ELR (cell line): ENCODE measurements around the gene KCNN3.

ENCODE experiments used
- DNase-seq: peaks from one replicate; pipeline ENCODE4 v3.0.0-alpha.2; 2015; ENCODE audit warnings: low read depth

KCNN3 gene

DNA sequence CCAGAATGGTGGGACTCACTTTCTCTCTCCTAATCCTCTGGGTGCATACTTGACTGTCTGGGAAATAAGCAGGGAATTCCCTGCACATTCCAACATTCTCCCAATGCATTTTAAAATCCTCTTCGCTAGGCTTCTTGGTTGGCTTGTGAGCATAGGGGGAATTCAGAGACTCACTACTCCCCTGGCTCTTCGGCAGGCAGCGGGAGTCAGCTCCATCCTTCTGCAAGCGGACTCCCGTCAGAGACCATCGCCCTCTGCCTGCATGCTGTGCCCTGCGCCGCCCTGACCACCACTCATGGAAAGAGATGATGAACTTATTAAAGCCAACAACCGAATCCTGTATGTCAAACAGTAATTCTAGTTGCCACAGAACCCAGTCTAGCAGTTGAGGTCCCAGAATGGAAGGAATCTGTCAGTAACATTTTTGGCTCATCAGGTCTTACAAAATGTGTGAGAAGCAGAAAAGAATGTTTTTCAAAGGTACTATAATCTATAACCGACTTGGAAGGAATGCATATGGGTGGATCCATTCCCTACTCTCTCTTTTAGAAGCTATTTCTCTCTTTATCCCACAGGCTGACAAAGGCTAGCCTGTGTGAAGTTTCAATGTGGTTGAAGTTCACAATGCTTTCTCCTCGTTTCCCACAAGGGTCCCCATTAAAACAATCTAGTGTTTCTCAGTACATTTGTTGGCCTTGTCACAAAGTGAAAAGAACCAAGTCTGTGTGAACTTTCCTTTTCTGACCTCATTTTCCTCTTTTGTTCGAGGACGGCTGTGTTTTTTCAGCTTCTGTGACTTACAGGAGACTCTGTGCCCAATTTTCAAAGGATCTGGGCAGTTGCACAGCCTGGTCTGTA lies 143.0 kb downstream of the KCNN3 start:
- DNase-seq: no peak

DNA sequence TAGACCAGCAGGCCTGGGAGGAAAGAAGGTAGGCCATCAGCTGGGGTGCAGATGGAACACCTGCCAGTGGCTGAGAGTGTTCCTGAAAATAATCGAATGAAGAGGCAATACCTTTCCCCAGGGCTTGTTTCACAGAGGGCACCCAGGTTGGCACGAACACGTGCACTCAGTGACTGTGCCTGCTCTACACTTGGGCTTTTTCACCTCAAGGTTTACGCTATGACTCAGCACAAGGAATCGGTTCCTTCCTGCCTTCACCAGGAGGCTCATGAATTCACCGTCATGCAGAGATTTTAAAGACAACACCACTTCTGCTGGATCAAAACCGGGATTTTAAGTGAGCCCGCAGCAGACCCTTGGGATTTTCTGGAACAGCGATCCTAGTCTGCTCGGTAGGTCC lies 143.6 kb downstream of the KCNN3 start:
- DNase-seq: no peak

DNA sequence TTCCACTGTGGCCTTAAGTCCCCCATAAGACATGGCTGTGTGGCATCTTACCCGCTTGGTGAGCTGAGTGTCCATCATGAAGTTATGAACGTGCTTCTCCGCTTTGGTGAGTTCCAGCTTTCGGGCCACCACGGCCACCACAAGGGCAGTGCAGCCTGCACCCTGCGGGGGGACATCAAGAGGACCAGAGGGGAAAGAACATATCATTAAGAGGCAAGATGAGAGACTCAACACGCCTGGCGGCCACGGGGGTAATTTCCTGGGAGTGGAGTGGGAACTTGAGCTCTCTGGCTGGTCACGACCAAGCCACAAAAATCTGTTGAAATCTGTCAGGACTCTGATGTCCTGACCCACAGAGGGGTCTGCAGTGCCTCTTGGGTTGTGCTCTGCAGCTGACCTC lies 144.2 kb downstream of the KCNN3 start:
- DNase-seq: no peak

DNA sequence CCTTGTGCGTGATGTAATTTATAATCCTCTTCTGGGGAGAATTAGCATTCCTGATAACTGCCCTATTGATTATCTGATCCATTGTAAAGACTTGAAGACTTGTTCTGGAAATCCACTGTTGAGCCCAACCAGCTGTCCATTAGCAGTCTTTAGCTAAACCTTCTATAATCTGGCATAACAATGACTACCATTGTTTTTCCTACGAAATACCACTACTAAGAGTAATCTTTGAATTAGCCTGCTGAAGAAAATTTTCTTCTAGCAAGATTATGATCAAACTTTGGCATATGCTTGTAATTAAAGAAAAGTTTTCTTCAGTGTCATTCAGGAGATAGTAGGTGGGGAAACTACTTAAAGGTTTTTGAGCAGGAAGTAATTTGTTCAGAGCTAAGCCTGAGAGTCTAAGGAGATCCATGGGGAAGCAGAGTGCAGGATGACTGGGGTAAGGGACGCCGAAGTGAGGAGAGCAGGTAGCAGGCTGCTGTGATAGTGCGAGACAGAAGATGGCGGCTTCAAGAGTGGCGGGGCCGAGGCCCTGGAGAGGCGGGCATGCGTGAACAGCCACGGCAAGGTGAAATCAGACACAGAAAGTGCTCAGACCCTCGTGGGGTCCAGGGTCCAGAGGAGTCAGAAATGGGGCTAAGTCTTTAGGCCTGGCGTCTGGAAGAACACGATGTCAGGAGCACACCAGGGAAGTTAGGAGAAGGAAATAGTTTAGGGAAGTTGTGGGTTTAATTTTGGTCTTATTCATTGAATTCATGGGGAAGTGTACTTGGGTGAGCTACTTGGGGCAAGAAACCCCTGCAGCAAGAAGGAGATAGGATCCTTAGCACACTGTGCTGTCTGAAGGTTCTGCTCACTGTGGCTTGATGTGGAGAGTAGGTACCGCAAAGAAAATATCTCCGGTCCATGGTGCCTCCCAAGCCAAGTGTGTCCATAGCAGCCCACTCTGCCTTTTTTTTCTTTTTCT lies 149.5 kb downstream of the KCNN3 start:
- no peak for DNase-seq

DNA sequence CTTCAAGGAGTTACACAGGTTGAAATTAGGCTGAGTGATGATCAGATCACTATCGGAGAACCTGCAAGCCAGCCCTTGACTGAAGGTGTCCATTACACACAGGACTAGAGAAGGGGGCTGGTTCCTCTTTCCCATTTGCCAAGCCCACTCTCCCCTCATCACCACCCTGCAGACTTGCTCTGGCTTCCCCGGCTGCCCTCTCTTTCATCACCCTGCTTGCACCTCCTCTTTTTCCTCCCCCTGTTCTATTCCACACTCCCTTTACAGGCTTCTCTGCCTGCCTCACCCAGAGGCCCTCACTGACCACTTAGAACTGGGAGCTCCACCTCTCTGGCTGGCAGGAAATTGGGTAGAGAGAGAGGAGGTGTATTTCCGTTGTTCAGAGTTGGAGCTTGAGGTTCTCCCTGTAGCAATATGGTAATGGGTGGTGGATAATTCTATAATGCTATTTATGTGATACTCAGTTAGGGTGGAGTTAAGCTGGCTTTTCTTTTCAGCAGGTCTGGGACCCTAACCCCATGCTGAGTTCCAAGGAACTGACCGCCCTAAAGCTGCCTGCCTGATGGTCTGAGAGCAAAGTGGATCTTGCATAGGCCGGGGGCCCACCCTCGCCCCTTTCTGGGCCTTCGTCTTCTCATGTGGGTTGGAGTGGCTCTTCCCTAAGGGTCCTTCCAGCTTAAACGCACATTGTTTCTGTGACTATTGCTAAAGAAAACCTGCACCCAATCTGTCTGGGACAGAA lies 150.3 kb downstream of the KCNN3 start:
- no peak for DNase-seq

DNA sequence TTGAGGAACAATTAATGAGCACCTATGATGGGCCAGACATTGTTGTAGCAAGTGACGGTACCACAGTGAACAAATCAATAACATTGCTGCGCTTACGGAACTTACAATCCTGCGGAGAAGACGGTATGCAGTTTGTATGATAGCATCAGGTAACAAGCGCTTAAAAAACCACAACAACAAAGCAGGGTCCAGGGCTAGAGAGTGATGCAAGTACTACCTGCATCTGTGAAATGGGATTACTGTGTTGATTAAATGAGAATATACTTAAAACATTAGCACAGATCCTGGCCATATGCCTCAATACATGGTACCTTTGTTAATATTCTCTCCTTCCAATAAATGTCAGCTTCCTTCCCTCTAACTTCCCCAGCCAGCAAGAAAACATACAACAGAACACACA lies 151.5 kb downstream of the KCNN3 start:
- no peak for DNase-seq

DNA sequence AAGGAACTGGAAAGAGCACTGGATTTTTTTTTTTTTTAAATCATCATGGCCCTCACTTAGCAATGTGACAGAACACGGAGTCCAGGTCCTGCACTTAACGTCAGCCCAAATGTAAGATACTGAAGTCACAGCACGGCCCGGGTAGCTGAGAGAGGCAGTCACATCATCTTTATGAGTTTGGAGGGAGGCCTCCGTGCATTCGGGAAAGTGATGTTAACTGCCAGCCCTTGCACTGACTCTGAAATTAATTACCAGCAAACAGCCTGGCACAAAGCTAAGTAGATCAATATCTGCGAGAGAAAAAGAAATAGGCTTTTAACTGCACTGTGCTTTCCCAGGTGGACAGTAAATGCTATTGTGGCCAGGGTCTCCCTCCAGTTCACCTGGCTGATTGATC lies 152.6 kb downstream of the KCNN3 start:
- DNase-seq: no peak

DNA sequence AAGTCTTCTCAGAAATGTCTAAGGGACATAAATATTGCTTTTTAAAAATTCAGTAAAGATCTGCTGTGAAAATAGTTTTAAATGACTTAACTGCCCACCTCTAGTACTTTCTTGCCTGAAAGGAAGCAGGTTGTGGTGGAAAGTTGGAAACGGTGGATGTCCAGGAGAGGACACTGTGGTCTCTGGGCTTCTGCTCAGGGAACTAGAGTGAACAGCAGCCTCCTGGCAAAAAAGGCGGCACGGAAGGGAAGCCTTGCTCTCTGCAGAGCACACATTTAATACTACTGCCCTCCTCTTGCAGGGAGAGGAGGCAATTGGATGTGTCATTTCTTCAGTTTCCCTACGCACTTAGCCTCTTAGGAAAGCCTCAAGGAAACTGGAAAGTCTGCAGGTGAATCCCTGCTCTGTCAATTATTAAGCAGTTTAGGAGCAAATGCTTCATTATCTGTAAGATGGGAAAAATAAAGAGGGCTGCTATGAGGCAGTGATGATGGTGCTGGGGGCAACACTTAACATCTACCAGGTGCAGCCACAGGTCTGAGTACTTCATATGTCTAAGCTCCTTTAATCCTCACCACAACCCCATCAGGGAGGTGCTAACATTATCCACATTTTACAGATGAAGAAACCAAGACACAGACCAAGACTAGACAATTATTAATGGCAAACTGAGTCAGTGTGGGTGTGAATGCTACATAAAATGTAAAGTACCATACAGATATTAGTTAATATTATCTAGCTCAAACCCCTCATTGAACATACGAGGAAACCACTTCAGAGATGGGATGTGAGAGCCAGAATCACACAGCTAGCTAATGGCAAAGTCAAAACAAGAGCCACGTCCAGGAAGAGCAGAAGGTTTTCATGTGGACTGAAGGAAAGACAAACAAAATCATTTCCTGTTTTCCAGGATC lies 153.2 kb downstream of the KCNN3 start:
- DNase-seq: no peak

DNA sequence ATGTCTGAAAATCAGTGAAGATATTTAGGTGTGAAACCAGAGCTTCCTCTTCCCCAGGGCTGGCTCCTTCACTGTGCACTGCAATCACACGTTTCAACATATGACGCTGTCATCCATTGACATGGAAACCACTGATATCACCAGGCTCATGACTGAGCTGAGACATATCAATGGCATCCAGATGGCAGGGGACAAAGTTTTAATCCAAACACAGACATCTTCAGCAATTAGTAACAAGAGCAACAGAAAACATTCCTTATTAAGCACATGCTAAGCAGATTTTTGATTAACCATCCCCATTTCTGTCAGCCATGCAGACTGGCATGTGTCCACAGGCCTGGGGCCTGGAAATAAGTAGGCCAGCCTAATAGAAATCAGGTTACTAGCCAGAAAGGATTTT lies 154.1 kb downstream of the KCNN3 start:
- DNase-seq: peak; percentile 20

DNA sequence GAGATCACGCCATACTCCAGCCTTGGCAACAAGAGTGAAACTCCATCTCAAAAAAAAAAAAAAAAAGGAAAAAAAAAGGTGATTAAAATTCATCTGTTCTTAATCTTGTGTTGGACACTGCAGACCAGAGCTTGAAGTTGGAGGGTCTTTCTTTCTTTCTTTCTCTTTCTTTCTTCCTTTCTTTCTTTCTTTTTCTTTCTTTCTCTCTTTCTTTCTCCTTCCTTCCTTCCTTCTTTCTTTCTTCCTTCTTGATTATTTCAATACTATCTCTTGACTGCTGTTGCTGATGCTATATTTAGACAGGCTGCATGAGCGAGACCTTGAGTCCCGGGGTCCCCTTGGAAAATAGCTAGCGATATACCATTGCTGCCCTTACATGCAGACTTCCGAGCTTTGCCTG lies 154.7 kb downstream of the KCNN3 start:
- no peak for DNase-seq

DNA sequence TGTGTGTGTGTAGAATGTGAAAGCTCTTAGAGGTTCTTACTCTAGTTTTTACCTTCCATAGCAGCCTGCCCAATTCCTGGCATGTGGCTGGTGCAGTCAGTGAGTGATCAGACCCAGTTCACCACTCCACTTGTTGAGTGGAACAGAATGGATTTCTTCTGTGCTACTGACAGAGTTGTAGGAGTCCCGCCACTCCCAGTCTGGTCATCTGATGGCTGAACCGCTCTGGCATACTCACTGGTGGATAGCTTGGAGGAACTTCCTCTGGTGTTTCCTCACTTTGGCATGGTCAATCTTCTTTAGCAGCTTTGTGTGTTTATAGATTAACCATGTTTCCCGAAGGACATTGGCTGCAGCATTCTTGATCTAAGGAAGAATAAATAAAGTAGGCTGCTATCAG lies 155.4 kb downstream of the KCNN3 start:
- peak; percentile 54 for DNase-seq

DNA sequence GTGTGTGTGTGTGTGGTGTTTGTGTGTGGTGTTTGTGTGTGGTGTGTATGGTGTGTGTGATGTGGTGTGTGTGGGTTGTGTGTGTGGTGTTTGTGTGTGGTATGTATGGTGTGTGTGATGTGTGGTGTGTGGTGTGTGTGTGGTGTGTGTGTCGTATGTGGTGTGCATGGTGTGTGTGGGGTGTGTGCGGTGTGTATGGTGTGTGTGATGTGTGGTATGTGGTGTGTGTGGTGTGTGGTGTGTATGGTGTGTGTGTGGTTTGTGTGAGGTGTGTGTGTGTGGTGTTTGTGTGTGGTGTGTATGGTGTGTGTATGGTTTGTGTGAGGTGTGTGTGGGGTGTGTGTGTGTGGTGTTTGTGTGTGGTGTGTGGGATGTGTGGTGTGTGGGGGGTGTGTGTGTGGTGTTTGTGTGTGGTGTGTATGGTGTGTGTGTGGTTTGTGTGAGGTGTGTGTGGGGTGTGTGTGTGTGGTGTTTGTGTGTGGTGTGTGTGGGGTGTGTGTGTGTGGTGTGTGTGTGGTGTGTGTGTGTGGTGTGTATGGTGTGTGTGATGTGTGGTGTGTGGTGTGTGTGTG lies 155.9 kb downstream of the KCNN3 start:
- DNase-seq: no peak

DNA sequence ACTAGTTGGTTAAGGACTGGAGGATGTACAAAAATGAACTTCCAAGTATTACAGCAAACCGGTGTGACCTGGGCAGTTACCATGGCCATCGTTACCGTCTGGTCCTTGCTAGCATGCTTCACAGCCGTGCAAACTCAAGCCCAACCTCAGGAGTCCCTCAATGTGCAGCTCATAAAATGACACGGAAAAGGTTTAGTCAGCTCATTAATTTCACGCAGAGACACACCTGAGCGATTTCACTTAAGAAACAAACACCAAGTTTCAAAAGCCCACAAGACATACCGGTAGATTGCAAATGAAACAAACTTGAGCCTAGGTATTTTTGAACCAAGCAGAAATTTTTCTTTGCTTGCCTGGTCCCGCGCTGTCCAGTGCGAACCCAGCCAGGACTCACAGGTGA lies 157.1 kb downstream of the KCNN3 start:
- DNase-seq: no peak

DNA sequence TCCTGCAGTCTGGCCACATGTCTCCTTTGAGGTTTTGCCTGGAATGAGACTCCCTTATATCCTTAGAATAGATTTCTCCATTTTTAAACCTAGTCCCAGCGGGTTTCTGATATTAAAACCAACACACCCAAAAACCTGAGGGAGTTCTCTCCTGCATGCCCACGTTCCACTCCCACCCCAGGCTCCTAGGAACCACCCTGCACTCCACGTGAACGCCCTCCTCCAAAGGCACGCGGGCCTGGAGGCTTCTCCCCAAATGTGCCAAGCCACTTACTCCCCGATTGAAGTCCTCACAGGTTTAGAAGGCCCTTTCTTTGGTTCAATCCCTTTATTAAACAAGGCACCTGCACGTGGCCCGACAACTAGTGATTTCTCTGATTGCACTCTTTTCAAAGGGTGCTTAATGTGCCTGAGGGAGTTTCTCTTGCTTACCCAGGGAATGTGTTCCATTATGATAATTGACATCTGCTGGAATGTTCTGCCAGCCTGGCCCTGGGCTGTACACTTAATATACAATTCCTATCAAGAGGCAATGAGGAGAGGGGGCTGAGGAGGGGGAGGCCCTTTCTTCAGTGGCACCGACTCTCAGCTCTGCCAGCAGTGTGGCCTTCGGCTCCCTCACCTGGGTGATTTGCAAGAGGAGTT lies 157.8 kb downstream of the KCNN3 start:
- no peak for DNase-seq

DNA sequence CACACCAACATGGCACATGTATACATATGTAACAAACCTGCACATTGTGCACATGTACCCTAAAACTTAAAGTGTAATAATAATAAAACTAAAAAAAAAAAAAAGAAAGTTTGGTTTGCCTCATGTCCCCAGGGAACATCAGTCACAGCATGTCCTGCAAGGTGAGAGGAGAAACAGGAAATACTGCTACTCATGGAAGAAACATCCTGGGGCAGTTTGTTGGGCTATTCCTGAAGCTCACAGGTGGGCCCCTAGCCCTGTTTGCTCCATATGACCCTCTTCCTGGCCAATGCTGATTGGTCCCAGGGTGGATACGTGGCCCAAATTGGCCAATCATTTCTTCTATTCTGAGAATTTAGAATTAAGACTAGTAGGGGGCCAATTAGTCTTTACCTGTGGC lies 158.7 kb downstream of the KCNN3 start:
- DNase-seq: no peak

DNA sequence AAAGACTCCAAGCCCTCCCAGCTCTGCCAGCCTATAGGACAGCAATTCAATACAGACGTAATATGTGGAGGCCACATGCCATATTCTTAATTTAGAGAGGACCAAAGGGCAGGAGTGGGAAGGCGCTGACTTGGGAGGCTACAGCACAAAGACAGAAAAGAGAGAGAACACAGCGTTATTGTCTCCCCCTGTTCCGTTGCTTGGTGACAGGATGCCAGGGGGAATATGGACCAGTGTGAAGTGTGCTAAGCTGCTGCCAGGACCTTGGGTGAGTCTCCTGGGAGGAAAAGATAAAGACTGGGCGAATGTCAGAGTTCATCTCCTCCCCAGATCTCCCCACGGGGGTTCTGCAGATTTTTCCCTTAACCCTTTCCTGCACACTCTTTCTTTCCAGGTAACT lies 160.0 kb downstream of the KCNN3 start:
- DNase-seq: no peak

DNA sequence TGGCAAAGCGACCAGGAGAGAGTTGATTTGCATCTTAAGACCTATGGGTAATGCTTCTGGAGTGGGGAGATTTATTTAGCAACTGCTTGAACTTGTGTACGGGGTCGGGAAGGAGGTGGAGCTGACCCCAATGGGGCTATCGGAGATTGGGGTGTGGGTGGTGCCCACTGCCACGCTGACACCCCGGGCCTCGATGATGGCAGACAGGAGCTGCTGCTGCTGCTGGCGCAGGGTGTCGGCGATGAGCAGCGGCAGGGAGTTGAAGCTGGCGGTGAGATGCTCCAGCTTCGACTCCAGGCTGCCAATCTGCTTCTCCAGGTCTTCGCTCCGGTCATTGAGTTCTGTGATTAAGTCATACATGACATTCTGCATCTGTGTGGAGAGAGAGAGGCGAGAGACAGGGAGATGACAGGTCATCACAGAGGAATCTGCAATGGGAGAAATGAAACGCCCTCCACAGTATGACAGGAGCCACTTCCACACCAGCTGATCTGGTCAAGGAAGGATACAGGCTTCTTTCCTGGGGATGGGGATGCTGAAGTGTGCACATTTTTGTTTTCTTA lies 162.1 kb downstream of the KCNN3 start:
- DNase-seq: peak; percentile 30

DNA sequence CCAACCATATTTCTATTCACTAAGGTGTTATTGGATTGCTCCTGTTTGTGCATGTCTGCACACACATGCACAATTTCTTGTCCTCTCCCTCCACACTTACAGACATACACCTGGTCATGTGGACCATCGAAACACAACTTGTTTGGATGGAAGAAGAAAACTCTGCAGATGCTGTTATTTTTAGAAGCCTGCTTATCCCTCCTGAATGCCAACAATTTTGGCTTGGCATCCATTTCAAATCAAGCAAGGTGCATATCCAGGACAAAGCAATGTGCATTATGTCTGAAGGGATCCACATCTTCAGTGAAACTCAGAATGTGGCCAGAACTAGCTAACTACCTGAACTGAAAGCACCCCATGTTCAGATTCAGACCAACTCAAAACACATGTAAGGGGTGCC lies 163.2 kb downstream of the KCNN3 start:
- no peak for DNase-seq

DNA sequence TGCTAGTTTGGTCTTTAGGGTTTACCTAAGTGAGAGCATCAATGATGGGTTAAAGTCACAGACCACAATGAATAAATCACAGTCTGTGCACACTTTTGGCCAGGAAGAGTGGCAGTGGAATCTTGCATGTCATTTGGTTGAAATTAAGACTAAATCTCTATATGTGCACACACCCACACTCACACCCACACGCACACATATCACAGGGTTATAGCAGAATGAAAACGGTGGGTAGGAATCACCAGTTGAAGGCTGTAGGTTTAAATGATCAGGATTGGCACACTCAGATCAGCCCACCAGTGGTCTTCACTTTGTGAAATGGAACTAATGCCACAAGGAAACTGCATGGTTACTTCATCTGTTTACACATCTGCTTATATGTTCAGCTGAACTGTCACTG lies 164.5 kb downstream of the KCNN3 start:
- no peak for DNase-seq

DNA sequence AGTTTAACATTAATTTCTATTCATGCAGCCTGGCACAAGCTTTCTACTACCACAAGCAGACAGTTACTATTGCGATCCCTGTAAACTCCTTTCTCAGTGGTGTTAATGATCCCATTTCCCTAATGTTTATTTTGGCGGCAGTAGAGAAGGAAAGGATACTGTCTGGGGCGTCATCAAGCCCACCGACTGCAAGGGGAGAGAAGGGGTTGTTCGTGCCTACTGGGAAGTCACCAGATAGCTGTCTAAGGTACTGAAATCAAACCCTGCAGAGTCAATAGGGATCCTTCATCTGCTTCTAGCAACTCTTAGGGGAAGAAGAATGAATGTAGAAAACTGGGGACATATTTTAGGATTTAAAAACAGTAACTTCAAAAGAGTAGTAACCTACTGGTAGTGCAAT lies 166.9 kb downstream of the KCNN3 start:
- no peak for DNase-seq
